Lower leg skin (tissue), 4 donors: Measurements from ENCODE around the gene SLC25A12. TPM values are rescaled to one million over a fixed set of nuclear protein-coding genes. Genes with fewer than 3 reads are reported as not detected.

Experiments
- DNase-seq, 2 donors: peaks; one replicate each; pipeline ENCODE4 v3.0.0-alpha.2; 2019; ENCODE audit warnings: low spot score in 2 of 2
- H3K4me3 ChIP-seq: fragments of 200-600 bp; sonication (generic); 2 replicates; pipeline ENCODE4 v1.5.1; 2017; ENCODE audit warnings: mild to moderate bottlenecking, low read depth; ENCODE audit not compliant: poor library complexity, severe bottlenecking
- CTCF ChIP-seq, 3 donors: fragments of 450-650 bp; IDR thresholded peaks; one replicate each; pipeline ENCODE4 v1.5.1; 2016; ENCODE audit warnings: antibody characterized with exemption in 3 of 3, mild to moderate bottlenecking in 3 of 3, moderate library complexity in 2 of 3
- POLR2A ChIP-seq, 2 donors: fragments of 450-650 bp; IDR thresholded peaks; one replicate each; pipeline ENCODE4 v1.6.1; 2016 to 2017; ENCODE audit warnings: antibody characterized with exemption in 2 of 2, mild to moderate bottlenecking in 1 of 2, moderate library complexity in 1 of 2
- WGBS, 2 donors: methylation state at CpG; one replicate each; pipeline ENCODE4 v1.1.5; 2018; 5-methylcytosine and 5-hydroxymethylcytosine counted together
- intact Hi-C: fragments of 100-400 bp; cut with DNase I; formaldehyde crosslinking; loops from one replicate; pipeline ENCODE4 v1.15.0; 2023; ENCODE audit warnings: low total_unique reads
- total RNA-seq, 4 donors: library from RNA; depleted of rRNA; stranded (reverse); fragments of >200 nt; gene quantifications; one replicate each; pipeline ENCODE4 v1.1.0, GENCODE V29; 2016

The SLC25A12 gene
- total RNA-seq, 4 donors from 2014 or later, result 18.1 to 28.1 (median 25.8) TPM

- H3K4me3 ChIP-seq, result no peak overlapping the region
- no peak for TF ChIP-seq CTCF (IDR thresholded peaks at IDR 0.05)
- TF ChIP-seq POLR2A (IDR thresholded peaks at IDR 0.05), result no peak
- intact Hi-C loops, result no loop called here
- DNase-seq, result no peak
- 70 to 71% methylated on average over 1 of the region's 1 CpG for whole genome bisulfite sequencing, 2 donors
Measured at GRCh38 chr2:171895786-171896185, 1.7 kb upstream of the SLC25A12 start.

DNA sequence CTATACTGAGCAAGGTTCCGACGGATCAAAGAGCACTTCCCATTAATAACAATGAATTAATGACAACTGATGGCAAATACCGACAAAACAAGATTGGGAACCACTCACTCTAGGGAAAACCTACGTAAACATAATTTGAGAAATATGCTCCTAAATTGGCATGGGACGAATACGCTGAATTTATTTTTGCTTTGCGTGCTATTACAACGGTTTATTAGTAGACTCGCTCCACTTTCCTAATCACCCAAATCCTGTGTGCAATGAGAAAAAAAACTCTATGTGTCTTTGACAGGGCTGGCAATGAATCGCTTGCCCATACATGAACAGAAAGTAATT, 536 bp upstream of the SLC25A12 start:
- intact Hi-C loops, result no loop called here
- 18 to 21% methylated on average over 10 of the region's 10 CpGs for WGBS, 2 donors
- DNase-seq, result no peak
- TF ChIP-seq CTCF (IDR thresholded peaks at IDR 0.05) (no peak), POLR2A (IDR thresholded peaks at IDR 0.05) (no peak)
- peak overlapping the region; percentile 83 for H3K4me3 ChIP-seq

- TF ChIP-seq CTCF (IDR thresholded peaks at IDR 0.05) (no peak), POLR2A (IDR thresholded peaks at IDR 0.05) (no peak)
- DNase-seq, result no peak
- intact Hi-C loops, result no loop called here
- WGBS, 2 donors, result 27 to 34% methylated on average over 7 of the region's 7 CpGs
- peak overlapping the region; percentile 83 for H3K4me3 ChIP-seq
Measured at GRCh38 chr2:171893196-171893823, 734 bp downstream of the SLC25A12 start.

DNA sequence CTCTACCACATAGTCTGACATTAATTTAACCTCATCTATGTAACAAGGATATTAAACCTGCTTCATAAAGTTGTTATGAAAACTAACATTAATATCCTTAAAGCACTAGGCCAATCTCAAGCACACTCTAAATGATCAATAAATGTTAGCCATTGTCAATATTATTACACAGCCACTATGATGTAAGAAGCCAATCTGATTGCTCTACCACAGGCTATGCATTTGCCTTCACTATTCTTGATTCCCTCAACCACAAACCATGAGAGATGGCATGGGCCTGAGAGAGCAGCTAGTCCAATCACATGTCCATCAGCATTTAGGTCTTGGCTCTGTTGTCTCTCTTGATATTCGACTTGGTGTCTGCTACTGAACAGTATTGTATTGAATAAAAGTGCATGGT, 4.2 kb downstream of the SLC25A12 start:
- no peak for DNase-seq
- no peak for TF ChIP-seq CTCF (IDR thresholded peaks at IDR 0.05)
- TF ChIP-seq POLR2A (IDR thresholded peaks at IDR 0.05), result no peak
- intact Hi-C loops, result no loop called here
- H3K4me3 ChIP-seq, result no peak overlapping the region
- 87 to 91% methylated on average over 1 of the region's 1 CpG for WGBS, 2 donors

DNA sequence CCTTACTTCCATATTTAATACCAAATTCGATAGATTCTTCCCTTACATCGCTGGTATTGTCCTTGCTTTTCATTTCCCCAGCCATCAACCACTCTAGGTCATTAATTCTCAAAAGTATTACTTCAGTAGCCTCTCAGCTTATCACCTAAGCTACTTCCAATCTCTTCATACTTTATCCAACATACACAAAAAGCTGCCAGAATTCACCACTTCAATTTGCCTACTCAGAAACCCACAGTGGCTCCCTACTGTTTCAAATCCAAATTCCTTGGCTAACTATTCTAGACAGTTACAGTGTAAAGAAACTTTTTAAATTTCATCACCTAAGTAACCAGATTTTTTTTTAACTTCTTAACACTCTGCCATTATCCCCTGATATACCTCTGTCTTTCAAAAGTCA, 4.7 kb downstream of the SLC25A12 start:
- no peak for TF ChIP-seq POLR2A (IDR thresholded peaks at IDR 0.05)
- TF ChIP-seq CTCF (IDR thresholded peaks at IDR 0.05), result no peak
- no peak for DNase-seq
- intact Hi-C loops, result no loop called here
- WGBS, 2 donors, result 97 to 98% methylated on average over 2 of the region's 2 CpGs
- H3K4me3 ChIP-seq, result no peak overlapping the region

GRCh38 chr2:171883275-171883893, 10.7 kb downstream of the SLC25A12 start:
- H3K4me3 ChIP-seq, result no peak overlapping the region
- DNase-seq, result no peak
- TF ChIP-seq CTCF (IDR thresholded peaks at IDR 0.05) (no peak), POLR2A (IDR thresholded peaks at IDR 0.05) (no peak)
- intact Hi-C loops, result no loop called here
- 92 to 96% methylated on average over 5 of the region's 5 CpGs for WGBS, 2 donors
